Measurements from ENCODE around the gene CCDC142. TPM values are rescaled to one million over a fixed set of nuclear protein-coding genes. Genes with fewer than 3 reads are reported as not detected.
A peak's percentile ranks its signal among the peaks of the same experiment; 100 is the strongest.
"Not testable (repeated sequence)": the region's sequence is repeated elsewhere in the genome, so short reads cannot be mapped to it uniquely, and the experiment has no call there.

CCDC142 gene
- total and polyA plus RNA-seq, 2 donors, result 7.0 to 28.2 TPM

GRCh38 chr2:74459503-74460118, 23.2 kb downstream of the CCDC142 start:
- not testable (repeated sequence) for H3K36me3 ChIP-seq (ENCODE audit: insufficient read depth); DNase-seq (ENCODE audit: extremely low spot score); H3K4me3 ChIP-seq (ENCODE audit: low read depth, low read length); H3K27ac ChIP-seq (ENCODE audit: low read depth); H3K4me1 ChIP-seq (ENCODE audit: insufficient read depth)
- WGBS, result 78% methylated on average over 13 of the region's 13 CpGs

DNA sequence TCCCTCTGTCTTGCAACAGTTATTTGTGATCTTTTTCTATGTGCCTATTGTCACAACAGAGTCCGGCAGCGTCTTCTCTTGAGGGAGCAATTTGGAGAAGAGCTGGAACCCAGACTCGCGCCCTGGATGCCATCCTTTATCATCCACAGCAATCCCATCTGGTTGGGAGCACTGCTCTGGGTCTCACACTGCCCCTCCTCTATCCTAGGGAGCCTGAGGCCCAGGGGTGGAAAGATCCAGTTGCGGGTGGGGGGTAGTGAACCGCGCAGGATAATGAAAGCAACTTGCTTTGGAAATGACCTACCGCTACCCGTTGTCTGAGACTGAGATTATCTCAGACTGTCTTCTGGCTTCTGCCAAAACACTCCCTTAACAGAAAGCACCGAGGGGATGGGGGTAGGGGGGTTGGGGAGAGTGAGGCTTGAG, 23.8 kb downstream of the CCDC142 start:
- no peaks in the 10 kb centered on the region for H3K36me3 ChIP-seq (ENCODE audit: insufficient read depth)
- H3K27ac ChIP-seq (ENCODE audit: low read depth), result no peak overlapping the region
- H3K4me3 ChIP-seq (ENCODE audit: low read depth, low read length), result peak overlapping the region; percentile 52
- WGBS, result 2% methylated on average over 10 of the region's 10 CpGs
- no peaks in the 10 kb centered on the region for H3K4me1 ChIP-seq (ENCODE audit: insufficient read depth)
- no peak for DNase-seq (ENCODE audit: extremely low spot score)

DNA sequence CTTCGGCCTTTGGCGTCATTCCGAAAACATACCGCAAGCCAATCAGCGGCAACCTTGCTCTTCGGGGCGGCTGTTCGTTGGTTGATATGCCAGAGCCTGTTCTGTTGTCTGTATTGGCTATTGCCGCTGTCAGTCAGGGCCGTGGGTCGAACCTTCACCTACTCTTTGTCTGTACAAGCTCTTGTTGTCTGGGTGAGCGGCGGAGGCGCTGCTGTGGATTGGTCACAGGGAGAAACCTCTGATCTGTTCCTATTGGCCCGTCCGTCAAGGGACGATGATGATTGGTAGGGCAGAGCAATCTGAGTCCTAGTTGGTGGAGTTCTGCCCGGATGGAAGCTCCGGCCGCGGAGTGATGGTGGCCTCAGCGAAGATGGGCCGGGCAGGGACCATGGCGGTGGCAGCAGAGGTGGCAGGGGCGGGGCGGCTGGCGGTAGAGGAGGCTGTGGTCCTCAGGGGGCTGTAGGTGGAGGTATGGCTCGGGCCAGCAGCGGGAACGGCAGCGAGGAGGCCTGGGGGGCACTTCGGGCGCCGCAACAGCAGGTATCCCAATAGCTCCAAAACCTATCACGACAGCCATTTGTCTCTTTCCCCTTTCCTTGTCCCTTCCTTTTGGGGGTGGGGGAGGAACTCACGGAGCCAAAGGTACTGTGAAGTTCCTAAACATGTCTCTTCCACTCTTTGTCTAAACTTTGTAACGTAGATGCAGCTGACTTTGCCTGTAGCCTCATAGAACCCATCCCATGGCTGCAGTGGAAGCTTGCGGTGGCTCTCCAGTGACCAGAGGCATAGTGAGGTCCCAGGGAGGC, 24.5 kb downstream of the CCDC142 start, which contains the start of gene WBP1:
Gene WBP1 (plus strand): TSS at position 307 of the 806 bp plus-strand sequence. CDS start 165 bp downstream, at position 472.
- H3K36me3 ChIP-seq (ENCODE audit: insufficient read depth), result no peaks in the 10 kb centered on the region
- peak within 1 kb of the TSS; percentile 94 for H3K27ac ChIP-seq (ENCODE audit: low read depth)
- under 1% methylated on average over 37 of the region's 38 CpGs for WGBS
- peak within 1 kb of the TSS; percentile 52 for H3K4me3 ChIP-seq (ENCODE audit: low read depth, low read length)
- DNase-seq (ENCODE audit: extremely low spot score), result peak; percentile 100
- H3K4me1 ChIP-seq (ENCODE audit: insufficient read depth), result no peaks in the 10 kb centered on the region

DNA sequence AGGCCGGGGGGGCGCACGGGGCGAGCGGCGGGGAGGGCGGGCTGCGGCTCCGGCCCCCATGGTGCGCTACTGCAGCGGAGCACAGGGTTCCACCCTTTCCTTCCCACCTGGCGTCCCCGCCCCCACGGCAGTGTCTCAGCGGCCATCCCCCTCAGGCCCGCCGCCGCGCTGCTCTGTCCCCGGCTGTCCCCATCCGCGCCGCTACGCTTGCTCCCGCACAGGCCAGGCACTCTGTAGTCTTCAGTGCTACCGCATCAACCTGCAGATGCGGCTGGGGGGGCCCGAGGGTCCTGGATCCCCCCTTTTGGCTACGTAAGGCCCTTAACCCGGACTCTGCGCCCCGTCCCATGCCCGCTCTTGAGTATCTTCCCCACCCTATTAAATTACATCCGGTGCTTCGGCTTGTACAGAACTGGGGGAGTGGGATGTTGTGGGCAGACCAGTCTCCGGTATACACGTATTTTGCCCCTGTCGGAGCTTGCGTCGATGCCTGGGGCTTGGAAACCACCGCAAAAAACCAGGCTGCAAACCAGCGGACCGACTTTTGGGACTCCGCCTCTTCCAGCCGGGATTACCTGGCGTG, 25.2 kb downstream of the CCDC142 start:
- Histone ChIP-seq H3K27ac (ENCODE audit: low read depth) (peak overlapping the region; percentile 94), H3K36me3 (ENCODE audit: insufficient read depth) (no peaks in the 10 kb centered on the region), H3K4me3 (ENCODE audit: low read depth, low read length) (peak overlapping the region; percentile 44), H3K4me1 (ENCODE audit: insufficient read depth) (no peaks in the 10 kb centered on the region)
- WGBS, result under 1% methylated on average over 46 of the region's 46 CpGs
- no peak for DNase-seq (ENCODE audit: extremely low spot score)

GRCh38 chr2:74457129-74457548, 25.7 kb downstream of the CCDC142 start:
- Histone ChIP-seq H3K36me3 (ENCODE audit: insufficient read depth) (no peaks in the 10 kb centered on the region), H3K27ac (ENCODE audit: low read depth) (peak overlapping the region; percentile 69), H3K4me3 (ENCODE audit: low read depth, low read length) (peak overlapping the region; percentile 44), H3K4me1 (ENCODE audit: insufficient read depth) (no peaks in the 10 kb centered on the region)
- DNase-seq (ENCODE audit: extremely low spot score), result no peak
- WGBS, result 1% methylated on average over 27 of the region's 27 CpGs

- 2% methylated on average over 40 of the region's 40 CpGs for WGBS
- H3K27ac ChIP-seq (ENCODE audit: low read depth), result no peak within 1 kb of the TSS
Observed at GRCh38 chr2:74454654-74455511, 27.9 kb downstream of the CCDC142 start, which contains the start of gene INO80B. TSS of gene INO80B (plus strand) at chr2:74455087. CDS start at chr2:74455117, 30 bp downstream.

GRCh38 chr2:74450570-74451190, 32.1 kb downstream of the CCDC142 start:
- 73% methylated on average over 3 of the region's 3 CpGs for WGBS
- peaks cover 2% of the 10 kb centered on the region for H3K36me3 ChIP-seq (ENCODE audit: insufficient read depth)
- H3K4me3 ChIP-seq (ENCODE audit: low read depth, low read length), result no peak overlapping the region
- H3K27ac ChIP-seq (ENCODE audit: low read depth), result no peak overlapping the region
- no peak for DNase-seq (ENCODE audit: extremely low spot score)
- H3K4me1 ChIP-seq (ENCODE audit: insufficient read depth), result no peaks in the 10 kb centered on the region

More at GRCh38 chr2:74454654-74455511, 27.9 kb downstream of the CCDC142 start, which contains the start of gene INO80B:
- DNase-seq (ENCODE audit: extremely low spot score), result peak; percentile 96
- Histone ChIP-seq H3K36me3 (ENCODE audit: insufficient read depth) (no peaks in the 10 kb centered on the region), H3K4me1 (ENCODE audit: insufficient read depth) (no peaks in the 10 kb centered on the region), H3K4me3 (ENCODE audit: low read depth, low read length) (peak within 1 kb of the TSS; percentile 62)

DNA sequence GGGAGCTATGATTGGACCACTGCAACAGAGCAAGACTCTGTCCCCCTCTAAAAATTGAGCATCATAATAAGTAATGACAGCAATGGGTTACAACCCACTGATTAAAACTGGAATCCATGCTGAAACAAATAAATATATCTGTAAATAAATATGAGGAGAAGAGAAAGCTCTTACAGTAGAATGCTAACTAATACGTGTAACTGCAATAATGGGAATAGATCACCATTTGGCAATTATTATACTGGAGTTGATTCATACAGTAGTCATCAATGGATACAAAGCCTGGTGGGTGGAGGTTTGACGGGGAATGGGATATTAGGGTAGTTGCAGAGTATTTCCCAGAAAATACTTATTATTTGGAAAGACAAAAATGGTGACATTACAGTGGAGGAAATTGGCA, 34.0 kb downstream of the CCDC142 start:
- Histone ChIP-seq H3K4me3 (ENCODE audit: low read depth, low read length) (no peak overlapping the region), H3K36me3 (ENCODE audit: insufficient read depth) (peaks cover 2% of the 10 kb centered on the region), H3K4me1 (ENCODE audit: insufficient read depth) (no peaks in the 10 kb centered on the region), H3K27ac (ENCODE audit: low read depth) (no peak overlapping the region)
- WGBS, result 72% methylated on average over 2 of the region's 2 CpGs
- DNase-seq (ENCODE audit: extremely low spot score), result no peak

DNA sequence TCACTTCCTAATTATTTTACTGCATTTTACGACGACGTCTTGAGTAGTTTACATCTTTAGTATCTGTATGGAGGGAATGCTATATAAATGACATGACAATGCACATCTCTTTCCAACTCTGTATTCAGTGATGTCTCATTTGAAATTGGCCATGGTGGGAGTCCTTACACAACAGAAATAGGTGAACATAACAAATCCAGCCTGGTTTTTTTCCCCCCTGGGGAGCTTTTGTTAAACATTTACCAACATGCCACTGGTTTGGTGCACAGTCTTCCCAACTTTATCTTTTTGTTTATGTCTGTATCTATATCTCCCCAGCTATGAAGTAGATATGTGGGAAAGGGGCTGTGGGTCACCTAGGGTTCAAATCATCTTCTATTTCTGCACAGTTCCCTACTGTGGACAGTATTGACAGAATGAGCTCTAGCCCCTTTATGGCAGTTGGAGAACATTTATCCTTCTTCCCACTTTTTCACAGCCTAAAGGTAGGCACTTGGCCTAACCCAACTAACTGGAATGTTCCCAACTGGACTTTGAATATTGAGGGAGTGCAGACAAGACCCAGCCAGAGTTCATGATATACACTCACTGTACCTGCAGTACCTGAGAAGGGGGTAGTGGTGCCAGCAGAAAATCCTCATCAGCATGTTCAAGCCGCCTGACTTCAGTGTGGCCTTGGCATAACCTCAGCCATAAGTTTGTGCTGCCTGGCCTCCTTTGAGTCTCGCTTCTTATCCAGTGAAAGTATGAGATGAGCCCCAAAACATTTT, 35.4 kb downstream of the CCDC142 start:
- no peak overlapping the region for H3K4me3 ChIP-seq (ENCODE audit: low read depth, low read length)
- DNase-seq (ENCODE audit: extremely low spot score), result no peak

DNA sequence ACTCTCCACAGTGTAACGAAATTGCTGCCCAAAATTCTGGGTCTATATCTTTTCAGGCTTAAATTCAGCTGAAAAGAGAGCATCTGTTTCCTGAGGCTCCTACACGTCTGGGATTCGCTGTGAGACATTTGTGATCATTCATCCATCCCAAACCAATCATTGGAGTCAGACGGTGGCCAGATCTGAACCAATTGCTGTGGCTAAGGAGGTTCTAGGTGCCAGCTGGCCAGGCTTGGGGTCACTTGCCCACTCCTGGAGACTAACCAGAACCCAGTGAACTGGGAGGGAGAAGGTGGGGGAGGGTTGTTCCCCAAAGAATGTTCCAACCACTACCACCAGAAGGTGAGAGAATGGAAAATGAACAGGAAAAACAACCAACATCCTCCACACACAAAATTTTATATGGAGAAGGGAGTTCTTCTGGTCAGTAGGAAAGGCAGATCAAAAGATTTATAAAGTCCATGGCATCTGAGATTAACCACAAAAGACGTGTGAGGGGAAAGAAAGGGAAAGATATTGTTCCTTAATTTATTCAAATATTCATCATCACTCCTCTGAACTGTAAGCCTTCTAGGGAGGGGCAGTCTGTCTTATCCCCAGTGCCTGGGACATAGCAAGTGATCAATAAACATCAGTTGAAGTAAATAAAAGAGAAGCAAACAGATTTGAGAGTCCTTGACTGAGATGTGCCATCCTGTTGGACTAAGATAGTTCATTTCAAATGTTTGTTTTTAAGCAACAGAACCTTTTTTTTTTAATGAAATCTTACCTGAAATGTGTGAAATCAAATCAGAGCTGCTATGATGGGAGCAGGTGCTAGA, 38.1 kb downstream of the CCDC142 start:
- DNase-seq (ENCODE audit: extremely low spot score), result no peak
- Histone ChIP-seq H3K27ac (ENCODE audit: low read depth) (no peak overlapping the region), H3K4me3 (ENCODE audit: low read depth, low read length) (no peak overlapping the region), H3K4me1 (ENCODE audit: insufficient read depth) (peaks cover 1% of the 10 kb centered on the region), H3K36me3 (ENCODE audit: insufficient read depth) (peaks cover 2% of the 10 kb centered on the region)
- WGBS, result 27% methylated on average over 5 of the region's 5 CpGs

More for the DNA sequence above, 35.4 kb downstream of the CCDC142 start:
- no peak overlapping the region for H3K27ac ChIP-seq (ENCODE audit: low read depth)
- peaks cover 2% of the 10 kb centered on the region for H3K36me3 ChIP-seq (ENCODE audit: insufficient read depth)
- no peaks in the 10 kb centered on the region for H3K4me1 ChIP-seq (ENCODE audit: insufficient read depth)
- 75% methylated on average over 5 of the region's 5 CpGs for WGBS

- not testable (repeated sequence) for H3K27ac ChIP-seq (ENCODE audit: low read depth)
Observed at GRCh38 chr2:74442483-74443297, 40.1 kb downstream of the CCDC142 start.

More at GRCh38 chr2:74442483-74443297, 40.1 kb downstream of the CCDC142 start:
- not testable (repeated sequence) for H3K4me1 ChIP-seq (ENCODE audit: insufficient read depth); H3K4me3 ChIP-seq (ENCODE audit: low read depth, low read length); DNase-seq (ENCODE audit: extremely low spot score); H3K36me3 ChIP-seq (ENCODE audit: insufficient read depth)
- 93% methylated on average over 16 of the region's 16 CpGs for WGBS

Measured in urinary bladder (tissue), 4 donors.